B cell (primary cell): Measurements from ENCODE around the gene TAS1R1.

Experiments
- EZH2 ChIP-seq: IDR thresholded peaks from 2 replicates; pipeline ENCODE4 v1.6.1; 2012; ENCODE audit warnings: borderline replicate concordance, low read depth, mild to moderate bottlenecking, moderate library complexity, low read length; ENCODE audit not compliant: insufficient read depth, poor library complexity, severe bottlenecking
- TF ChIP-seq, protein P1 (sequence below): fragments of 200-600 bp; IDR thresholded peaks from one replicate; pipeline ENCODE4 v1.8.0; 2022; ENCODE audit warnings: antibody characterized with exemption, mild to moderate bottlenecking

DNA sequence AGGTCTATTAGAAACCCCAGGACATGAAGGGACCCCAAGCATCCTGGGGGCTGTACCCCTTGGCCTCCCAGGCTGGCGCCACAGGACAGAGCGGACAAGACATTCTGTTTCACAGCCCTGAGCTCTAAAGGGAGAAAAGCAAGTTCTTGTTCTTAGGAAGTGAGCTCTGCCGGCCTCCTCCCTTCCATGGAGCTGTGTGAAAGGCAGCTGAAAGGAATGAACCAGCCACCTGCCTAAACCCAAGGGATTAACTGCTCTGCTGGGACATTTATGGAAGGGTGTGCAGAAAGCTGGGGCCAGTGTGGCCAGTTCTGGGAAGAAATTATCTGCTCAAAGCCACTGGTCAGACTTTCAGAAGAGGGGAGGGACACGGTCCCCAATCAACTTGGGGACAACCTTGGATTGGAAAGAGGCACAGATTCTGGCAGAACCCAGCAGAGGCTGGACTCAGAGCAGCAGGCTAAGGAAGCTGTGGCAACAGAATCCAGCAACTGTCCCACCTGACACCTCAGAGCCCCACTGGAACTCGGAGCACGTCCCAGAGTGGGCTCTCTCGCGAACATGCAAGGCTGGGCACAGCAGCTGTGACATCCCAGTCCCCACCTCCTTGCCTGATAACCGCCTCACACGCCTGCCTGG is 45.4 kb downstream of the TAS1R1 start:
- TF ChIP-seq, protein P1, sequence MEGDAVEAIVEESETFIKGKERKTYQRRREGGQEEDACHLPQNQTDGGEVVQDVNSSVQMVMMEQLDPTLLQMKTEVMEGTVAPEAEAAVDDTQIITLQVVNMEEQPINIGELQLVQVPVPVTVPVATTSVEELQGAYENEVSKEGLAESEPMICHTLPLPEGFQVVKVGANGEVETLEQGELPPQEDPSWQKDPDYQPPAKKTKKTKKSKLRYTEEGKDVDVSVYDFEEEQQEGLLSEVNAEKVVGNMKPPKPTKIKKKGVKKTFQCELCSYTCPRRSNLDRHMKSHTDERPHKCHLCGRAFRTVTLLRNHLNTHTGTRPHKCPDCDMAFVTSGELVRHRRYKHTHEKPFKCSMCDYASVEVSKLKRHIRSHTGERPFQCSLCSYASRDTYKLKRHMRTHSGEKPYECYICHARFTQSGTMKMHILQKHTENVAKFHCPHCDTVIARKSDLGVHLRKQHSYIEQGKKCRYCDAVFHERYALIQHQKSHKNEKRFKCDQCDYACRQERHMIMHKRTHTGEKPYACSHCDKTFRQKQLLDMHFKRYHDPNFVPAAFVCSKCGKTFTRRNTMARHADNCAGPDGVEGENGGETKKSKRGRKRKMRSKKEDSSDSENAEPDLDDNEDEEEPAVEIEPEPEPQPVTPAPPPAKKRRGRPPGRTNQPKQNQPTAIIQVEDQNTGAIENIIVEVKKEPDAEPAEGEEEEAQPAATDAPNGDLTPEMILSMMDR, result no peak
- TF ChIP-seq EZH2, result no peak
